IMR-90 (cell line): Measurements from ENCODE around the gene KRT76. TPM values are rescaled to one million over a fixed set of nuclear protein-coding genes. Genes with fewer than 3 reads are reported as not detected.

Experiments
- ATAC-seq: fragments of 200-7000 bp; cut with Tn5 transposase; 2 replicates; pipeline ENCODE4 v1.9.1; 2020; ENCODE audit warnings: low read depth, mild to moderate bottlenecking, moderate library complexity
- BruUV-seq: library from RNA; stranded (reverse); fragments of 400-500 nt; replicated peaks from 2 replicates; lab custom pipeline; 2021; lab: Mats Ljungman, UMichigan
- CTCF ChIA-PET: fragments of 300-600 bp; formaldehyde crosslinking; extraction: SDS; loops from one replicate; lab custom pipeline; 2021; ENCODE audit warnings: antibody characterized with exemption; lab: Yijun Ruan, JAX
- POLR2A ChIA-PET: fragments of 300-600 bp; sonication (Branson Sonifier 250); formaldehyde crosslinking; loops from one replicate; lab custom pipeline; 2022; ENCODE audit warnings: antibody characterized with exemption; ENCODE audit not compliant: unreplicated experiment; lab: Charles Lee
- DNase-seq: peaks from one replicate; pipeline ENCODE4 v3.0.0; 2013
- H2AFZ ChIP-seq: replicated peaks from 2 replicates; pipeline ENCODE3; 2013; ENCODE audit warnings: low read length, mild to moderate bottlenecking; ENCODE audit not compliant: poor library complexity
- H2AK5ac ChIP-seq: 2 replicates; pipeline ENCODE4 v1.6.1; 2013; ENCODE audit warnings: low read depth, low read length, inconsistent platforms
- H2AK9ac ChIP-seq: replicated peaks from 2 replicates; pipeline ENCODE3; 2013; ENCODE audit warnings: mild to moderate bottlenecking, low read depth, low read length, moderate library complexity; ENCODE audit not compliant: poor library complexity
- H2BK120ac ChIP-seq: 2 replicates; pipeline ENCODE4 v1.6.1; 2013; ENCODE audit warnings: low read depth, low read length, inconsistent platforms
- H2BK15ac ChIP-seq: 3 replicates; pipeline ENCODE4 v1.6.1; 2013; ENCODE audit warnings: low read depth, low read length, inconsistent platforms
- H2BK20ac ChIP-seq: 2 replicates; pipeline ENCODE4 v1.6.1; 2013; ENCODE audit warnings: low read depth, mild to moderate bottlenecking, inconsistent platforms, low read length, moderate library complexity
- H2BK5ac ChIP-seq: 2 replicates; pipeline ENCODE4 v1.6.1; 2013; ENCODE audit warnings: mild to moderate bottlenecking, low read depth, low read length, inconsistent platforms; ENCODE audit not compliant: poor library complexity, severe bottlenecking
- H3K14ac ChIP-seq: replicated peaks from 2 replicates; pipeline ENCODE4 v1.6.1; 2013; ENCODE audit warnings: low read depth, low read length, inconsistent platforms
- H3K18ac ChIP-seq: 2 replicates; pipeline ENCODE4 v1.6.1; 2013; ENCODE audit warnings: low read depth, low read length, control low read depth
- H3K23ac ChIP-seq: 2 replicates; pipeline ENCODE4 v1.6.1; 2013; ENCODE audit warnings: low read depth, low read length, inconsistent platforms
- H3K27ac ChIP-seq: 2 replicates; pipeline ENCODE4 v1.5.1; 2013; ENCODE audit warnings: mild to moderate bottlenecking, control low read depth, low read length; ENCODE audit not compliant: insufficient read depth
- H3K27me3 ChIP-seq: 2 replicates; pipeline ENCODE4 v1.6.1; 2013; ENCODE audit warnings: low read length; ENCODE audit not compliant: control insufficient read depth, insufficient read depth
- H3K36me3 ChIP-seq: 2 replicates; pipeline ENCODE4 v1.6.1; 2013; ENCODE audit warnings: low read length, mixed read lengths; ENCODE audit not compliant: control insufficient read depth, insufficient read depth
- H3K4ac ChIP-seq: 2 replicates; pipeline ENCODE4 v1.6.1; 2013; ENCODE audit warnings: low read depth, low read length, inconsistent platforms
- H3K4me1 ChIP-seq: 2 replicates; pipeline ENCODE4 v1.6.1; 2013; ENCODE audit warnings: low read length, mixed read lengths; ENCODE audit not compliant: control insufficient read depth, insufficient read depth
- H3K4me2 ChIP-seq: 2 replicates; pipeline ENCODE4 v1.6.1; 2013; ENCODE audit warnings: low read depth, mild to moderate bottlenecking, control low read depth, low read length, moderate library complexity
- H3K4me3 ChIP-seq: 2 replicates; pipeline ENCODE4 v1.5.1; 2013; ENCODE audit warnings: low read depth, mild to moderate bottlenecking, control low read depth, low read length, moderate library complexity; ENCODE audit not compliant: insufficient read depth
- H3K56ac ChIP-seq: 2 replicates; pipeline ENCODE4 v1.6.1; 2013; ENCODE audit warnings: low read length, inconsistent platforms; ENCODE audit not compliant: insufficient read depth; ENCODE audit errors: extremely low read depth
- H3K79me1 ChIP-seq, 2 experiments: 2 replicates each; pipeline ENCODE4 v1.6.1; 2013; ENCODE audit warnings: low read length in 2 of 2, inconsistent platforms in 1 of 2, low read depth in 1 of 2
- H3K9ac ChIP-seq: 2 replicates; pipeline ENCODE4 v1.6.1; 2013; ENCODE audit warnings: low read depth, low read length, control low read depth
- H3K9me1 ChIP-seq: 2 replicates; pipeline ENCODE4 v1.6.1; 2013; ENCODE audit warnings: low read length, inconsistent platforms; ENCODE audit not compliant: insufficient read depth
- H3K9me3 ChIP-seq: 2 replicates; pipeline ENCODE4 v1.6.1; 2013; ENCODE audit warnings: low read length; ENCODE audit not compliant: control insufficient read depth, insufficient read depth
- H4K20me1 ChIP-seq: 2 replicates; pipeline ENCODE4 v1.6.1; 2013; ENCODE audit warnings: low read length, inconsistent platforms; ENCODE audit not compliant: insufficient read depth
- H4K5ac ChIP-seq: 2 replicates; pipeline ENCODE4 v1.6.1; 2013; ENCODE audit warnings: mild to moderate bottlenecking, low read depth, low read length, control low read depth
- H4K8ac ChIP-seq, 2 experiments: 2 replicates each; pipeline ENCODE4 v1.6.1; 2013; ENCODE audit warnings: low read depth in 2 of 2, low read length in 2 of 2, control low read depth in 1 of 2, inconsistent platforms in 1 of 2
- H4K91ac ChIP-seq: 2 replicates; pipeline ENCODE4 v1.6.1; 2013; ENCODE audit warnings: low read depth, low read length, inconsistent platforms; ENCODE audit not compliant: insufficient read depth
- BHLHE40 ChIP-seq: fragments of 150-350 bp; IDR thresholded peaks from 2 replicates; pipeline ENCODE4 v1.6.1; 2016; ENCODE audit warnings: mild to moderate bottlenecking, low read depth, low read length
- CEBPB ChIP-seq: IDR thresholded peaks from 2 replicates; pipeline ENCODE4 v1.6.1; 2012; ENCODE audit warnings: low read depth, low read length, improper control_type of control experiment
- CHD1 ChIP-seq: IDR thresholded peaks from 2 replicates; pipeline ENCODE4 v1.6.1; 2012; ENCODE audit warnings: low read depth, low read length, improper control_type of control experiment
- FOS ChIP-seq: fragments of 150-350 bp; IDR thresholded peaks from 2 replicates; pipeline ENCODE4 v1.6.1; 2016; ENCODE audit warnings: low read depth, low read length
- MAFK ChIP-seq: IDR thresholded peaks from 2 replicates; pipeline ENCODE4 v1.6.1; 2012; ENCODE audit warnings: low read depth, low read length, improper control_type of control experiment
- MAZ ChIP-seq: IDR thresholded peaks from 2 replicates; pipeline ENCODE4 v1.6.1; 2012; ENCODE audit warnings: low read depth, mild to moderate bottlenecking, low read length, improper control_type of control experiment, moderate library complexity, borderline replicate concordance
- MXI1 ChIP-seq: IDR thresholded peaks from 2 replicates; pipeline ENCODE4 v1.6.1; 2012; ENCODE audit warnings: low read depth, mild to moderate bottlenecking, low read length, moderate library complexity, borderline replicate concordance
- NFE2L2 ChIP-seq: fragments of 150-350 bp; IDR thresholded peaks from 2 replicates; pipeline ENCODE4 v1.6.1; 2016; ENCODE audit warnings: low read depth, mild to moderate bottlenecking, low read length
- POLR2A ChIP-seq: IDR thresholded peaks from 2 replicates; pipeline ENCODE4 v1.6.1; 2012; ENCODE audit warnings: mild to moderate bottlenecking, low read depth, low read length
- RAD21 ChIP-seq: IDR thresholded peaks from 2 replicates; pipeline ENCODE4 v1.6.1; 2012; ENCODE audit warnings: low read length, improper control_type of control experiment
- RCOR1 ChIP-seq: IDR thresholded peaks from 2 replicates; pipeline ENCODE4 v1.6.1; 2012; ENCODE audit warnings: mild to moderate bottlenecking, low read length, improper control_type of control experiment; ENCODE audit not compliant: insufficient replicate concordance
- RFX5 ChIP-seq: IDR thresholded peaks from 2 replicates; pipeline ENCODE4 v1.8.0; 2012; ENCODE audit warnings: low read depth, mild to moderate bottlenecking, low read length, moderate library complexity
- SMC3 ChIP-seq: fragments of 150-350 bp; IDR thresholded peaks from 2 replicates; pipeline ENCODE4 v1.6.1; 2016; ENCODE audit warnings: low read depth, mild to moderate bottlenecking, antibody characterized with exemption, low read length, moderate library complexity
- WGBS, 2 experiments: methylation state at CpG; one replicate each; pipeline versions ENCODE4 v1.1.5 to v1.1.7; 2013; ENCODE audit warnings: missing lambda C conversion rate in 2 of 2; ENCODE audit not compliant: insufficient read length in 1 of 2; ENCODE audit errors: extremely low coverage in 2 of 2; 5-methylcytosine and 5-hydroxymethylcytosine counted together
- dilution Hi-C: fragments of 300-500 bp; cut with HindIII; formaldehyde crosslinking; loops from one replicate; pipeline ENCODE4 v1.14.3; 2018; ENCODE audit warnings: low sequenced_read_pairs; ENCODE audit not compliant: unreplicated experiment
- in situ Hi-C: fragments of 300-500 bp; cut with MboI; formaldehyde crosslinking; loops from 3 replicates; pipeline ENCODE4 v1.14.3; 2019; ENCODE audit warnings: low sequenced_read_pairs, inconsistent platforms, mixed read lengths
- intact Hi-C: fragments of 100-400 bp; cut with micrococcal nuclease; formaldehyde crosslinking; loops from 2 replicates; pipeline ENCODE4 v1.10.0; 2022
- polyA plus RNA-seq, 3 experiments: library from polyadenylated mRNA; depleted of rRNA; stranded (reverse); fragments of >200 nt; gene quantifications; 2 replicates each; pipeline ENCODE4 v1.2.3, GENCODE V29; 2012; ENCODE audit warnings: low replicate concordance in 1 of 3
- total RNA-seq: library from RNA; depleted of rRNA; stranded (reverse); fragments of >200 nt; gene quantifications from 2 replicates; pipeline ENCODE4 v1.2.3, GENCODE V29; 2012
- TF ChIP-seq, protein P1 (sequence below): conservative IDR thresholded peaks from 2 replicates; pipeline ENCODE4 v1.5.1; 2012; ENCODE audit warnings: mild to moderate bottlenecking, low read depth, low read length, improper control_type of control experiment
- TF ChIP-seq, protein P2 (sequence below): fragments of 150-350 bp; IDR thresholded peaks from 2 replicates; pipeline ENCODE4 v1.6.1; 2016; ENCODE audit warnings: low read depth, mild to moderate bottlenecking, low read length, moderate library complexity, borderline replicate concordance
- TF ChIP-seq, protein P3 (sequence below): fragments of 150-350 bp; IDR thresholded peaks from 2 replicates; pipeline ENCODE4 v1.6.1; 2017; ENCODE audit warnings: mild to moderate bottlenecking, antibody characterized with exemption, low read length, low read depth

Gene KRT76
- total and polyA plus RNA-seq, 2 of the 4 experiments (the other 2 are of a cell fraction): not detected

DNA sequence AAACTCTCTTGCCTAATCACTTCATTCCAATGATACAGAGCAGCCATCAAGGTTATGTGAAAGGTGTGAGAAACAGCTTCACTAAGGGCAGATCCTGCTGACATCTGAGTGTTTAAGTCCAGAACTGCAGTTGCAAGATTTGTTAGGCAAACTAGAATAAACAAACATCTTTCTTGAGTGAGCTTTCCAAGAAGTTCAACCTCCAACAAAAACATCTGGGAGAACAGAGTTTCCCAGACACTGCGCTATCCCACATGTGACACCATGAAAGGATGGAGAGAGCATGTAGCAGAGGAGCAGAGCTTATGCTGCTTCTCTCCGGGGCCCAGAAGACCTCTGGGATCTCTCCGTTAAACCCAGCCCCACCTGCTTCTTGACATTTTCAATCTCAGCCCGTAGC lies 5.6 kb downstream of the KRT76 start:
- Histone ChIP-seq H3K9me1 (no peaks in the 10 kb centered on the region), H3K4ac (no peak overlapping the region), H4K8ac (no peak overlapping the region), H2BK15ac (no peak overlapping the region), H3K4me1 (no peaks in the 10 kb centered on the region), H3K4me2 (no peak overlapping the region), H2AK5ac (no peak overlapping the region), H4K91ac (no peak overlapping the region), H2AK9ac (no peak overlapping the region), H3K4me3 (no peak overlapping the region), H3K14ac (no peak overlapping the region), H4K5ac (no peak overlapping the region), H2BK5ac (no peak overlapping the region), H2AFZ (no peak overlapping the region), H3K18ac (no peak overlapping the region), H3K9ac (no peak overlapping the region), H2BK120ac (no peak overlapping the region), H3K27me3 (peaks cover 26% of the 10 kb centered on the region), H3K9me3 (no peaks in the 10 kb centered on the region), H3K79me1 (no peaks in the 10 kb centered on the region), H2BK20ac (no peak overlapping the region), H4K20me1 (no peaks in the 10 kb centered on the region), H3K36me3 (no peaks in the 10 kb centered on the region), H3K23ac (no peak overlapping the region), H3K27ac (no peak overlapping the region), H3K56ac (no peak overlapping the region)
- no TSS peak for BruUV-seq
- ChIA-PET CTCF (no interaction called here), POLR2A (no interaction called here)
- DNase-seq (no peak), ATAC-seq (no peak)
- in situ Hi-C loops (no loop called here), dilution Hi-C loops (no loop called here), intact Hi-C loops (no loop called here)
- no peak for TF ChIP-seq MXI1
- TF ChIP-seq MAFK: no peak
- TF ChIP-seq, protein P1, sequence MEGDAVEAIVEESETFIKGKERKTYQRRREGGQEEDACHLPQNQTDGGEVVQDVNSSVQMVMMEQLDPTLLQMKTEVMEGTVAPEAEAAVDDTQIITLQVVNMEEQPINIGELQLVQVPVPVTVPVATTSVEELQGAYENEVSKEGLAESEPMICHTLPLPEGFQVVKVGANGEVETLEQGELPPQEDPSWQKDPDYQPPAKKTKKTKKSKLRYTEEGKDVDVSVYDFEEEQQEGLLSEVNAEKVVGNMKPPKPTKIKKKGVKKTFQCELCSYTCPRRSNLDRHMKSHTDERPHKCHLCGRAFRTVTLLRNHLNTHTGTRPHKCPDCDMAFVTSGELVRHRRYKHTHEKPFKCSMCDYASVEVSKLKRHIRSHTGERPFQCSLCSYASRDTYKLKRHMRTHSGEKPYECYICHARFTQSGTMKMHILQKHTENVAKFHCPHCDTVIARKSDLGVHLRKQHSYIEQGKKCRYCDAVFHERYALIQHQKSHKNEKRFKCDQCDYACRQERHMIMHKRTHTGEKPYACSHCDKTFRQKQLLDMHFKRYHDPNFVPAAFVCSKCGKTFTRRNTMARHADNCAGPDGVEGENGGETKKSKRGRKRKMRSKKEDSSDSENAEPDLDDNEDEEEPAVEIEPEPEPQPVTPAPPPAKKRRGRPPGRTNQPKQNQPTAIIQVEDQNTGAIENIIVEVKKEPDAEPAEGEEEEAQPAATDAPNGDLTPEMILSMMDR: no peak
- no peak for TF ChIP-seq MAZ
- TF ChIP-seq, protein P2, sequence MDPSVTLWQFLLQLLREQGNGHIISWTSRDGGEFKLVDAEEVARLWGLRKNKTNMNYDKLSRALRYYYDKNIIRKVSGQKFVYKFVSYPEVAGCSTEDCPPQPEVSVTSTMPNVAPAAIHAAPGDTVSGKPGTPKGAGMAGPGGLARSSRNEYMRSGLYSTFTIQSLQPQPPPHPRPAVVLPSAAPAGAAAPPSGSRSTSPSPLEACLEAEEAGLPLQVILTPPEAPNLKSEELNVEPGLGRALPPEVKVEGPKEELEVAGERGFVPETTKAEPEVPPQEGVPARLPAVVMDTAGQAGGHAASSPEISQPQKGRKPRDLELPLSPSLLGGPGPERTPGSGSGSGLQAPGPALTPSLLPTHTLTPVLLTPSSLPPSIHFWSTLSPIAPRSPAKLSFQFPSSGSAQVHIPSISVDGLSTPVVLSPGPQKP: no peak
- no peak for TF ChIP-seq RCOR1
- no peak for TF ChIP-seq CEBPB
- TF ChIP-seq BHLHE40: no peak
- no peak for TF ChIP-seq SMC3
- TF ChIP-seq, protein P3, sequence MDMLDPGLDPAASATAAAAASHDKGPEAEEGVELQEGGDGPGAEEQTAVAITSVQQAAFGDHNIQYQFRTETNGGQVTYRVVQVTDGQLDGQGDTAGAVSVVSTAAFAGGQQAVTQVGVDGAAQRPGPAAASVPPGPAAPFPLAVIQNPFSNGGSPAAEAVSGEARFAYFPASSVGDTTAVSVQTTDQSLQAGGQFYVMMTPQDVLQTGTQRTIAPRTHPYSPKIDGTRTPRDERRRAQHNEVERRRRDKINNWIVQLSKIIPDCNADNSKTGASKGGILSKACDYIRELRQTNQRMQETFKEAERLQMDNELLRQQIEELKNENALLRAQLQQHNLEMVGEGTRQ: no peak
- TF ChIP-seq RAD21: no peak
- TF ChIP-seq POLR2A: no peak
- TF ChIP-seq FOS: no peak
- TF ChIP-seq NFE2L2: no peak
- TF ChIP-seq RFX5: no peak
- no peak for TF ChIP-seq CHD1
- WGBS, 2 experiments: 72% methylated on average over 3 of the region's 4 CpGs; no CpG with 5 or more reads in 1 of the 2 experiments
